HCT116 (cell line): ENCODE results near the gene DERL3. TPM values are rescaled to one million over a fixed set of nuclear protein-coding genes. Genes with fewer than 3 reads are reported as not detected.

Experiments
- ATAC-seq: fragments of 200-7000 bp; cut with Tn5 transposase; 2 replicates; pipeline ENCODE4 v1.9.1; 2020; ENCODE audit warnings: mild to moderate bottlenecking, moderate library complexity
- BruUV-seq: library from RNA; stranded (reverse); fragments of 400-500 nt; replicated peaks from 2 replicates; lab custom pipeline; 2021; lab: Mats Ljungman, UMichigan
- CTCF ChIA-PET: fragments of 300-600 bp; sonication (Branson Sonifier 250); formaldehyde crosslinking; loops from one replicate; lab custom pipeline; 2021; ENCODE audit warnings: antibody characterized with exemption; lab: Charles Lee
- POLR2A ChIA-PET: fragments of 300-600, 350-600 bp; sonication (Branson Sonifier 250); formaldehyde crosslinking; loops from one replicate; lab custom pipeline; 2021; ENCODE audit warnings: antibody characterized with exemption; lab: Charles Lee
- RAD21 ChIA-PET, 2 experiments: fragments of 300-600 bp; sonication (Branson Sonifier 250); formaldehyde crosslinking; loops; one replicate each; lab custom pipeline; 2023; ENCODE audit warnings: low total read pairs in 2 of 2; ENCODE audit not compliant: uncharacterized antibody in 2 of 2, unreplicated experiment in 2 of 2, low non-redundant PET in 1 of 2; lab: Charles Lee
- DNase-seq: peaks from one replicate; pipeline ENCODE4 v3.0.0-alpha.2; 2010; ENCODE audit warnings: low read depth, low spot score
- H2AFZ ChIP-seq: fragments of 200-600 bp; shearing (Covaris generic), sonication (generic); 2 replicates; pipeline ENCODE4 v1.6.1; 2017; ENCODE audit warnings: low read depth, mixed run types, mixed read lengths, antibody characterized with exemption, low read length; ENCODE audit not compliant: poor library complexity, severe bottlenecking
- H3K27ac ChIP-seq: 2 replicates; pipeline ENCODE4 v1.5.1; 2012; ENCODE audit warnings: low read depth, low read length
- H3K27me3 ChIP-seq: fragments of 200-600 bp; sonication (generic); 2 replicates; pipeline ENCODE4 v1.6.1; 2016; ENCODE audit warnings: mixed run types, low read length, mixed read lengths; ENCODE audit not compliant: insufficient read depth
- H3K36me3 ChIP-seq, 2 experiments: fragments of 200-500 bp in 1 of 2; fragments of 200-600 bp in 1 of 2; sonication (Bioruptor generic) in 1 of 2; sonication (generic) in 1 of 2; 2 replicates each; pipeline versions ENCODE4 v1.5.1 to v1.6.1; 2014 to 2016; ENCODE audit warnings: low read length in 2 of 2, inconsistent platforms in 1 of 2, mixed read lengths in 1 of 2, mixed run types in 1 of 2; ENCODE audit not compliant: insufficient read depth in 2 of 2, control insufficient read depth in 1 of 2
- H3K4me1 ChIP-seq, 2 experiments: fragments of 200-600 bp in 1 of 2; sonication (generic) in 1 of 2; 2 replicates each; pipeline versions ENCODE4 v1.5.1 to v1.6.1; 2012 to 2017; ENCODE audit warnings: low read length in 2 of 2, inconsistent platforms in 1 of 2, mild to moderate bottlenecking in 1 of 2, mixed read lengths in 1 of 2, mixed run types in 1 of 2, moderate library complexity in 1 of 2; ENCODE audit not compliant: insufficient read depth in 2 of 2, control insufficient read depth in 1 of 2
- H3K4me2 ChIP-seq: fragments of 200-600 bp; sonication (generic); 2 replicates; pipeline ENCODE4 v1.6.1; 2017; ENCODE audit warnings: mixed run types, low read length, mixed read lengths
- H3K4me3 ChIP-seq, 2 experiments: fragments of 200-600 bp in 1 of 2; sonication (generic) in 1 of 2; replicated peaks in 1 of 2; 2 replicates each; pipeline ENCODE4 v1.5.1; 2011 to 2016; ENCODE audit warnings: low read length in 2 of 2, control low read depth in 1 of 2, low read depth in 1 of 2, mild to moderate bottlenecking in 1 of 2, mixed read lengths in 1 of 2, mixed run types in 1 of 2
- H3K79me2 ChIP-seq: fragments of 200-600 bp; sonication (generic); 2 replicates; pipeline ENCODE4 v1.6.1; 2017; ENCODE audit warnings: mild to moderate bottlenecking, mixed run types, low read length, moderate library complexity, mixed read lengths; ENCODE audit not compliant: insufficient read depth
- H3K9ac ChIP-seq: fragments of 200-600 bp; sonication (generic); 2 replicates; pipeline ENCODE4 v1.6.1; 2016; ENCODE audit warnings: low read length, mixed read lengths
- H3K9me2 ChIP-seq: fragments of 200-600 bp; sonication (generic), shearing (Covaris generic); 2 replicates; pipeline ENCODE4 v1.6.1; 2017; ENCODE audit warnings: mixed run types, mild to moderate bottlenecking, moderate library complexity; ENCODE audit not compliant: insufficient read depth
- H3K9me3 ChIP-seq, 2 experiments: fragments of 200-500 bp in 1 of 2; fragments of 200-600 bp in 1 of 2; sonication (Bioruptor generic) in 1 of 2; sonication (generic) in 1 of 2; 2 replicates each; pipeline ENCODE4 v1.6.1; 2014 to 2017; ENCODE audit warnings: low read length in 2 of 2, mixed read lengths in 2 of 2, inconsistent platforms in 1 of 2, low read depth in 1 of 2, mild to moderate bottlenecking in 1 of 2, mixed run types in 1 of 2, moderate library complexity in 1 of 2; ENCODE audit not compliant: control insufficient read depth in 1 of 2, insufficient read depth in 1 of 2
- H4K20me1 ChIP-seq: fragments of 200-600 bp; sonication (generic), shearing (Covaris generic); 2 replicates; pipeline ENCODE4 v1.6.1; 2017; ENCODE audit warnings: mixed run types, mild to moderate bottlenecking, moderate library complexity; ENCODE audit not compliant: insufficient read depth
- ATF3 ChIP-seq: IDR thresholded peaks from 2 replicates; pipeline ENCODE4 v1.6.1; 2012
- CBX3 ChIP-seq: IDR thresholded peaks from 2 replicates; pipeline ENCODE4 v1.6.1; 2012; ENCODE audit warnings: low read depth
- CEBPB ChIP-seq: IDR thresholded peaks from 2 replicates; pipeline ENCODE4 v1.6.1; 2012; ENCODE audit warnings: low read depth
- CTCF ChIP-seq, 3 experiments: fragments of 200-600 bp in 1 of 3; sonication (generic) in 1 of 3; IDR thresholded peaks in 2 of 3; conservative IDR thresholded peaks in 1 of 3; 2 replicates each; pipeline ENCODE4 v1.5.1; 2012 to 2017; ENCODE audit warnings: low read depth in 2 of 3, low read length in 2 of 3, antibody characterized with exemption in 1 of 3, borderline replicate concordance in 1 of 3, control low read depth in 1 of 3, mild to moderate bottlenecking in 1 of 3, mixed read lengths in 1 of 3, mixed run types in 1 of 3, moderate library complexity in 1 of 3; ENCODE audit not compliant: insufficient read depth in 1 of 3
- FOSL1 ChIP-seq: IDR thresholded peaks from 2 replicates; pipeline ENCODE4 v1.6.1; 2012; ENCODE audit warnings: low read depth
- JUND ChIP-seq: IDR thresholded peaks from 2 replicates; pipeline ENCODE4 v1.6.1; 2012
- MAX ChIP-seq: IDR thresholded peaks from 2 replicates; pipeline ENCODE4 v1.6.1; 2012
- POLR2AphosphoS5 ChIP-seq: IDR thresholded peaks from 2 replicates; pipeline ENCODE4 v1.6.1; 2011; ENCODE audit warnings: mild to moderate bottlenecking, low read depth, low read length, moderate library complexity
- RAD21 ChIP-seq: IDR thresholded peaks from 2 replicates; pipeline ENCODE4 v1.6.1; 2012; ENCODE audit warnings: low read depth, mild to moderate bottlenecking
- SIN3A ChIP-seq: IDR thresholded peaks from 2 replicates; pipeline ENCODE4 v1.6.1; 2012; ENCODE audit warnings: low read depth
- SRF ChIP-seq: IDR thresholded peaks from 2 replicates; pipeline ENCODE4 v1.6.1; 2012; ENCODE audit warnings: low read depth
- TCF7L2 ChIP-seq: IDR thresholded peaks from 2 replicates; pipeline ENCODE4 v1.7.0; 2011; ENCODE audit warnings: borderline replicate concordance, inconsistent platforms; ENCODE audit not compliant: insufficient read depth, insufficient read length; ENCODE audit errors: extremely low read depth
- YY1 ChIP-seq: IDR thresholded peaks from 2 replicates; pipeline ENCODE4 v1.6.1; 2011; ENCODE audit warnings: low read length, low read depth, moderate library complexity, mild to moderate bottlenecking; ENCODE audit not compliant: insufficient replicate concordance; ENCODE audit errors: extremely low read depth
- ZFX ChIP-seq: fragments of 450-650 bp; IDR thresholded peaks from 2 replicates; pipeline ENCODE4 v1.6.1; 2017
- intact Hi-C: fragments of 100-400 bp; cut with micrococcal nuclease; formaldehyde crosslinking; loops from 2 replicates; pipeline ENCODE4 v1.10.0; 2022
- total RNA-seq: library from RNA; stranded (reverse); gene quantifications from one replicate; pipeline ENCODE4 v1.2.1, GENCODE V29; 2021; ENCODE audit not compliant: unreplicated experiment

Gene DERL3
- total RNA-seq, 1 experiment from 2014 or later: not detected

- H3K4me2 ChIP-seq: peak overlapping the region; percentile 87
- H4K20me1 ChIP-seq: no peaks in the 10 kb centered on the region
- peak overlapping the region; percentile 70; the same call in 1 of the 2 replicates for H3K9ac ChIP-seq
- intact Hi-C loops: loop anchor here (5.0 kb wide), 1 partner anchor 35 kb away; the partner anchor contains the start of gene MIF
- ATAC-seq: peak; percentile 19
- peak overlapping the region; percentile 74 to 80 for H3K4me3 ChIP-seq
- H3K4me1 ChIP-seq: peaks cover 4 to 13% of the 10 kb centered on the region in 2 experiments; a peak in 2 of 4 replicates
- H3K9me3 ChIP-seq: no peaks in the 10 kb centered on the region
- no peak for TF ChIP-seq YY1
- TF ChIP-seq CBX3: no peak
- no peak for TF ChIP-seq MAX
- no peak for TF ChIP-seq RAD21
- no peak for TF ChIP-seq CTCF (IDR thresholded peaks at IDR 0.05 in 2 of 3, conservative IDR thresholded peaks at IDR 0.05 in 1 of 3; ENCODE audit: borderline replicate concordance in 1 of 3, insufficient read depth in 1 of 3, low read depth in 2 of 3, low read length in 2 of 3)
- TF ChIP-seq JUND: no peak
- no peak for TF ChIP-seq SRF
- no peak for TF ChIP-seq CEBPB
- TF ChIP-seq ZFX: no peak
- no peak for TF ChIP-seq FOSL1
- no peak for TF ChIP-seq ATF3
- no peak for TF ChIP-seq TCF7L2
- no peak for TF ChIP-seq SIN3A
- TF ChIP-seq POLR2AphosphoS5: no peak
- ChIA-PET RAD21 (interaction anchor here in 1 of 2 experiments (0.6 kb wide), 1 partner anchor 471 kb away, joined by 5 read pairs; no protein-coding TSS in a partner anchor), POLR2A (interaction anchor here (0.6 to 1.9 kb wide), 12 partner anchors 7 to 492 kb away, joined by 3 to 11 read pairs (median 4); partner anchors contain the start of gene MIF), CTCF (interaction anchor here (0.6 to 3.4 kb wide), 11 partner anchors 8 to 665 kb away, joined by 3 to 44 read pairs (median 4); partner anchors contain the start of gene MIF)
- H3K27ac ChIP-seq: peak overlapping the region; percentile 45
- DNase-seq: no peak
- no peaks in the 10 kb centered on the region for H3K36me3 ChIP-seq
- H3K9me2 ChIP-seq: no peaks in the 10 kb centered on the region
- no peaks in the 10 kb centered on the region for H3K79me2 ChIP-seq
- H2AFZ ChIP-seq: no peak overlapping the region
- no peaks in the 10 kb centered on the region for H3K27me3 ChIP-seq
- BruUV-seq: no TSS peak
Observed at GRCh38 chr22:23856721-23857605, 18.2 kb upstream of the DERL3 start.
